Parathyroid adenoma (tissue), 2 donors: Measurements from ENCODE around the gene ITIH5.

Experiments
- H2AFZ ChIP-seq: fragments of 300-600 bp; sonication (generic); one replicate; pipeline ENCODE4 v1.7.0; 2017; ENCODE audit warnings: antibody characterized with exemption, mild to moderate bottlenecking
- H3K27ac ChIP-seq: fragments of 300-600 bp; sonication (generic); one replicate; pipeline ENCODE4 v1.7.0; 2017
- H3K27me3 ChIP-seq: fragments of 300-600 bp; sonication (generic); one replicate; pipeline ENCODE4 v1.7.0; 2017; ENCODE audit warnings: low read length; ENCODE audit not compliant: control insufficient read depth, insufficient read depth
- H3K36me3 ChIP-seq: fragments of 300-600 bp; sonication (generic); one replicate; pipeline ENCODE4 v1.7.0; 2017; ENCODE audit warnings: low read length; ENCODE audit not compliant: control insufficient read depth, insufficient read depth
- H3K4me1 ChIP-seq: fragments of 300-600 bp; sonication (generic); one replicate; pipeline ENCODE4 v1.7.0; 2017; ENCODE audit warnings: control low read depth
- H3K4me2 ChIP-seq: fragments of 300-600 bp; sonication (generic); one replicate; pipeline ENCODE4 v1.7.0; 2017; ENCODE audit warnings: low read length
- H3K4me3 ChIP-seq: fragments of 300-600 bp; sonication (generic); one replicate; pipeline ENCODE4 v1.7.0; 2017; ENCODE audit warnings: low read depth, low read length
- H3K79me2 ChIP-seq: fragments of 300-600 bp; sonication (generic); one replicate; pipeline ENCODE4 v1.7.0; 2017; ENCODE audit warnings: control low read depth
- H3K9ac ChIP-seq: fragments of 300-600 bp; sonication (generic); one replicate; pipeline ENCODE4 v1.7.0; 2017; ENCODE audit warnings: mild to moderate bottlenecking
- H3K9me3 ChIP-seq: fragments of 300-600 bp; sonication (generic); one replicate; pipeline ENCODE4 v1.7.0; 2017; ENCODE audit warnings: low read length; ENCODE audit not compliant: control insufficient read depth
- CTCF ChIP-seq: fragments of 300-600 bp; sonication (generic); IDR thresholded peaks from one replicate; pipeline ENCODE4 v1.7.0; 2017; ENCODE audit warnings: antibody characterized with exemption, mild to moderate bottlenecking
- donor health status: primary hyperparathyroidism.

ITIH5 gene

GRCh38 chr10:7610026-7610425, 56.7 kb downstream of the ITIH5 start:
- Histone ChIP-seq H3K4me3 (no peak overlapping the region), H3K27me3 (no peaks in the 10 kb centered on the region), H3K36me3 (no peaks in the 10 kb centered on the region), H3K4me1 (no peaks in the 10 kb centered on the region), H3K4me2 (no peak overlapping the region), H3K27ac (no peak overlapping the region), H3K79me2 (no peaks in the 10 kb centered on the region), H3K9me3 (no peaks in the 10 kb centered on the region), H3K9ac (no peak overlapping the region), H2AFZ (no peak overlapping the region)
- TF ChIP-seq CTCF = no peak

- Histone ChIP-seq H3K4me3 (no peak overlapping the region), H3K27ac (no peak overlapping the region), H3K4me2 (no peak overlapping the region), H3K4me1 (no peaks in the 10 kb centered on the region), H3K9me3 (no peaks in the 10 kb centered on the region), H3K36me3 (no peaks in the 10 kb centered on the region), H3K9ac (no peak overlapping the region), H2AFZ (no peak overlapping the region), H3K79me2 (no peaks in the 10 kb centered on the region), H3K27me3 (no peaks in the 10 kb centered on the region)
- no peak for TF ChIP-seq CTCF
These were observed 57.2 kb downstream of the ITIH5 start for GRCh38 chr10:7609556-7609955.

- no peak overlapping the region for H3K27ac ChIP-seq
- no peaks in the 10 kb centered on the region for H3K36me3 ChIP-seq
- no peak overlapping the region for H2AFZ ChIP-seq
- no peaks in the 10 kb centered on the region for H3K4me1 ChIP-seq
- no peak for TF ChIP-seq CTCF
- no peaks in the 10 kb centered on the region for H3K27me3 ChIP-seq
- H3K79me2 ChIP-seq = no peaks in the 10 kb centered on the region
- no peak overlapping the region for H3K4me2 ChIP-seq
- no peak overlapping the region for H3K9ac ChIP-seq
- H3K9me3 ChIP-seq = no peaks in the 10 kb centered on the region
- H3K4me3 ChIP-seq = no peak overlapping the region
These were observed 58.8 kb downstream of the ITIH5 start for GRCh38 chr10:7608001-7608400.

GRCh38 chr10:7606951-7607404, 59.8 kb downstream of the ITIH5 start:
- Histone ChIP-seq H3K9ac (no peak overlapping the region), H3K4me3 (no peak overlapping the region), H3K27ac (no peak overlapping the region), H3K4me1 (no peaks in the 10 kb centered on the region), H2AFZ (no peak overlapping the region), H3K27me3 (no peaks in the 10 kb centered on the region), H3K4me2 (no peak overlapping the region), H3K79me2 (no peaks in the 10 kb centered on the region), H3K9me3 (no peaks in the 10 kb centered on the region), H3K36me3 (no peaks in the 10 kb centered on the region)
- TF ChIP-seq CTCF = no peak

- no peak overlapping the region for H2AFZ ChIP-seq
- no peaks in the 10 kb centered on the region for H3K9me3 ChIP-seq
- H3K4me3 ChIP-seq = no peak overlapping the region
- no peak for TF ChIP-seq CTCF
- H3K4me2 ChIP-seq = peak overlapping the region; percentile 38
- H3K4me1 ChIP-seq = no peaks in the 10 kb centered on the region
- no peak overlapping the region for H3K9ac ChIP-seq
- no peaks in the 10 kb centered on the region for H3K36me3 ChIP-seq
- no peaks in the 10 kb centered on the region for H3K27me3 ChIP-seq
- H3K79me2 ChIP-seq = no peaks in the 10 kb centered on the region
- H3K27ac ChIP-seq = no peak overlapping the region
These were observed 61.0 kb downstream of the ITIH5 start for GRCh38 chr10:7605565-7606295.
